Measurements from ENCODE around the gene PTPRD. TPM values are rescaled to one million over a fixed set of nuclear protein-coding genes. Genes with fewer than 3 reads are reported as not detected.

PTPRD gene
- total and polyA plus RNA-seq, 5 donors from 2014 or later, result 0.47 TPM; not detected in 4

- no peak overlapping the region for H3K4me3 Mint-ChIP-seq
- H3K27ac Mint-ChIP-seq, result no peak overlapping the region
- no peaks in the 10 kb centered on the region for H3K4me1 Mint-ChIP-seq
- H3K36me3 Mint-ChIP-seq, result no peaks in the 10 kb centered on the region
- H3K27me3 Mint-ChIP-seq, result no peaks in the 10 kb centered on the region
- ATAC-seq (ENCODE audit: low read depth in 2 of 2) (no peak), DNase-seq (no peak)
- H3K9me3 Mint-ChIP-seq, result peaks cover 0 to 16% (median 6%) of the 10 kb centered on the region in 7 donors
- Histone ChIP-seq H3K36me3 (ENCODE audit: control insufficient read depth, insufficient read depth, low read length) (no peaks in the 10 kb centered on the region), H3K27me3 (ENCODE audit: control insufficient read depth, insufficient read depth, low read length) (no peaks in the 10 kb centered on the region), H3K4me1 (ENCODE audit: control insufficient read depth, insufficient read depth, low read length, poor library complexity, severe bottlenecking) (no peaks in the 10 kb centered on the region), H3K4me3 (ENCODE audit: low read depth, low read length) (no peak overlapping the region), H3K27ac (ENCODE audit: insufficient read depth, low read length, poor library complexity, severe bottlenecking) (no peak overlapping the region), H3K9me3 (ENCODE audit: control insufficient read depth in 2 of 2, low read length in 2 of 2) (peaks cover 0 to 4% of the 10 kb centered on the region in 2 experiments)
Measured at GRCh38 chr9:10562581-10563343, 50.0 kb downstream of the PTPRD start.

DNA sequence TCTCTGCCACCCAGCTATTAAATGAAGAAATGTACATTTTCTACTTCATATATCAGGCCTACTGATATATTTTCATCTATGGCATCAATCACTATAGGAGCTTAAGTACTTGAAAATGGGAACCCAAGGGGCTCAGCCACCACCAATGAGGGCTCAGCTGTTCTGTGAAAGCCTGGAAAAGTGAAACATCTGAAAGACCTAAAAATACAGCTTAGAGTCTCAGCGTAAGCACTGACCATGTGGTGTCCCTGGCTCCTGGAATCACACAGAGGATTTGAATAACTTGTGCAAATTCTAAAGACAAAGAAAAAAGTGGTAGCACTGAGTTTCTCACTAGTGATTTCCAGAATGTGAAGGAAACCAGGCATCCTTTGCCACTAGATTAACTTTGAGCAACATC lies 64.5 kb downstream of the PTPRD start:
- Histone ChIP-seq H3K27ac (ENCODE audit: insufficient read depth, low read length, poor library complexity, severe bottlenecking) (no peak overlapping the region), H3K4me3 (ENCODE audit: low read depth, low read length) (no peak overlapping the region), H3K27me3 (ENCODE audit: control insufficient read depth, insufficient read depth, low read length) (no peaks in the 10 kb centered on the region), H3K36me3 (ENCODE audit: control insufficient read depth, insufficient read depth, low read length) (no peaks in the 10 kb centered on the region), H3K9me3 (ENCODE audit: control insufficient read depth in 2 of 2, low read length in 2 of 2) (peaks cover 3 to 5% of the 10 kb centered on the region in 2 experiments), H3K4me1 (ENCODE audit: control insufficient read depth, insufficient read depth, low read length, poor library complexity, severe bottlenecking) (no peaks in the 10 kb centered on the region)
- H3K4me3 Mint-ChIP-seq, result no peak overlapping the region
- no peaks in the 10 kb centered on the region for H3K27me3 Mint-ChIP-seq
- no peaks in the 10 kb centered on the region for H3K36me3 Mint-ChIP-seq
- no peak for DNase-seq
- no peak for ATAC-seq (ENCODE audit: low read depth in 2 of 2)
- no peaks in the 10 kb centered on the region for H3K4me1 Mint-ChIP-seq
- no peak overlapping the region for H3K27ac Mint-ChIP-seq
- H3K9me3 Mint-ChIP-seq, result peaks cover 0 to 27% (median 5%) of the 10 kb centered on the region in 7 donors

- ATAC-seq (ENCODE audit: low read depth in 2 of 2) (no peak), DNase-seq (no peak)
- no peaks in the 10 kb centered on the region for H3K27me3 Mint-ChIP-seq
- Histone ChIP-seq H3K9me3 (ENCODE audit: control insufficient read depth in 2 of 2, low read length in 2 of 2) (peaks cover 4 to 13% of the 10 kb centered on the region in 2 experiments), H3K36me3 (ENCODE audit: control insufficient read depth, insufficient read depth, low read length) (no peaks in the 10 kb centered on the region), H3K4me3 (ENCODE audit: low read depth, low read length) (no peak overlapping the region), H3K27ac (ENCODE audit: insufficient read depth, low read length, poor library complexity, severe bottlenecking) (no peak overlapping the region), H3K4me1 (ENCODE audit: control insufficient read depth, insufficient read depth, low read length, poor library complexity, severe bottlenecking) (no peaks in the 10 kb centered on the region), H3K27me3 (ENCODE audit: control insufficient read depth, insufficient read depth, low read length) (no peaks in the 10 kb centered on the region)
- H3K4me3 Mint-ChIP-seq, result no peak overlapping the region
- H3K4me1 Mint-ChIP-seq, result no peaks in the 10 kb centered on the region
- H3K27ac Mint-ChIP-seq, result no peak overlapping the region
- peaks cover 0 to 14% (median 3%) of the 10 kb centered on the region in 7 donors for H3K9me3 Mint-ChIP-seq
- no peaks in the 10 kb centered on the region for H3K36me3 Mint-ChIP-seq
Measured at GRCh38 chr9:10538073-10538472, 74.7 kb downstream of the PTPRD start.

DNA sequence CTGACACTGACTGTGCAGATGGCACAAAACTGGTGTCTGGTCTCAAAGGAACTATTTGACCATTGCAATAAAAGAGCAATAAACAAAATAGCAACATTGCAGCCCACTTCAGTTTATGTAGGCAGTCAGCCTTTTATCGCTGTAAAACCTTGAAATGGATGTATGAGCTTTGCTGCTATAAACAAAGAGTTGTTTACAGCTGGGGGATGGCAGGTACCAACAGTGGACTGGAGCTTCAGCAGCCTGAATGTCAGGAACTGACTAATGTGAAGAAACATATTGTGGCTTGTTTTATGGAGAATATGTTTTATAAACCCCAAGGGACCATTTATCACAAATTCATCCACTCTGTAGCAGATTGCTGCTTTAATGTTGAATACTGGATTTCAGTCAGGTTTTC lies 78.0 kb downstream of the PTPRD start:
- Histone ChIP-seq H3K36me3 (ENCODE audit: control insufficient read depth, insufficient read depth, low read length) (no peaks in the 10 kb centered on the region), H3K4me1 (ENCODE audit: control insufficient read depth, insufficient read depth, low read length, poor library complexity, severe bottlenecking) (no peaks in the 10 kb centered on the region), H3K27ac (ENCODE audit: insufficient read depth, low read length, poor library complexity, severe bottlenecking) (no peak overlapping the region), H3K9me3 (ENCODE audit: control insufficient read depth in 2 of 2, low read length in 2 of 2) (peaks cover 4 to 7% of the 10 kb centered on the region in 2 experiments), H3K4me3 (ENCODE audit: low read depth, low read length) (no peak overlapping the region), H3K27me3 (ENCODE audit: control insufficient read depth, insufficient read depth, low read length) (no peaks in the 10 kb centered on the region)
- H3K9me3 Mint-ChIP-seq, result peaks cover 0 to 13% (median 3%) of the 10 kb centered on the region in 7 donors
- ATAC-seq (ENCODE audit: low read depth in 2 of 2) (no peak), DNase-seq (no peak)
- no peaks in the 10 kb centered on the region for H3K27me3 Mint-ChIP-seq
- no peak overlapping the region for H3K27ac Mint-ChIP-seq
- no peaks in the 10 kb centered on the region for H3K36me3 Mint-ChIP-seq
- H3K4me1 Mint-ChIP-seq, result no peaks in the 10 kb centered on the region
- H3K4me3 Mint-ChIP-seq, result no peak overlapping the region

GRCh38 chr9:10525972-10526371 lies 86.8 kb downstream of the PTPRD start:
- H3K36me3 ChIP-seq (ENCODE audit: control insufficient read depth, insufficient read depth, low read length), result no peaks in the 10 kb centered on the region
- no peaks in the 10 kb centered on the region for H3K4me1 ChIP-seq (ENCODE audit: control insufficient read depth, insufficient read depth, low read length, poor library complexity, severe bottlenecking)
- DNase-seq (no peak), ATAC-seq (ENCODE audit: low read depth in 2 of 2) (no peak)
- no peaks in the 10 kb centered on the region for H3K27me3 Mint-ChIP-seq
- peaks cover 0 to 18% (median 5%) of the 10 kb centered on the region in 7 donors for H3K9me3 Mint-ChIP-seq
- H3K36me3 Mint-ChIP-seq, result no peaks in the 10 kb centered on the region
- no peaks in the 10 kb centered on the region for H3K27me3 ChIP-seq (ENCODE audit: control insufficient read depth, insufficient read depth, low read length)
- peaks cover 0 to 6% of the 10 kb centered on the region in 2 experiments for H3K9me3 ChIP-seq (ENCODE audit: control insufficient read depth in 2 of 2, low read length in 2 of 2)
- no peak overlapping the region for H3K4me3 ChIP-seq (ENCODE audit: low read depth, low read length)
- no peak overlapping the region for H3K4me3 Mint-ChIP-seq
- no peaks in the 10 kb centered on the region for H3K4me1 Mint-ChIP-seq
- no peak overlapping the region for H3K27ac ChIP-seq (ENCODE audit: insufficient read depth, low read length, poor library complexity, severe bottlenecking)
- H3K27ac Mint-ChIP-seq, result no peak overlapping the region

GRCh38 chr9:10523164-10523563 lies 89.6 kb downstream of the PTPRD start:
- peaks cover 0 to 6% of the 10 kb centered on the region in 2 experiments for H3K9me3 ChIP-seq (ENCODE audit: control insufficient read depth in 2 of 2, low read length in 2 of 2)
- no peak for DNase-seq
- Mint-ChIP-seq H3K4me1 (no peaks in the 10 kb centered on the region), H3K27me3 (no peaks in the 10 kb centered on the region), H3K36me3 (no peaks in the 10 kb centered on the region), H3K27ac (no peak overlapping the region), H3K4me3 (no peak overlapping the region), H3K9me3 (peaks cover 1 to 22% (median 8%) of the 10 kb centered on the region in 7 donors)
- no peaks in the 10 kb centered on the region for H3K4me1 ChIP-seq (ENCODE audit: control insufficient read depth, insufficient read depth, low read length, poor library complexity, severe bottlenecking)
- H3K36me3 ChIP-seq (ENCODE audit: control insufficient read depth, insufficient read depth, low read length), result no peaks in the 10 kb centered on the region
- ATAC-seq (ENCODE audit: low read depth in 2 of 2), result no peak
- H3K4me3 ChIP-seq (ENCODE audit: low read depth, low read length), result no peak overlapping the region
- H3K27me3 ChIP-seq (ENCODE audit: control insufficient read depth, insufficient read depth, low read length), result no peaks in the 10 kb centered on the region
- no peak overlapping the region for H3K27ac ChIP-seq (ENCODE audit: insufficient read depth, low read length, poor library complexity, severe bottlenecking)

DNA sequence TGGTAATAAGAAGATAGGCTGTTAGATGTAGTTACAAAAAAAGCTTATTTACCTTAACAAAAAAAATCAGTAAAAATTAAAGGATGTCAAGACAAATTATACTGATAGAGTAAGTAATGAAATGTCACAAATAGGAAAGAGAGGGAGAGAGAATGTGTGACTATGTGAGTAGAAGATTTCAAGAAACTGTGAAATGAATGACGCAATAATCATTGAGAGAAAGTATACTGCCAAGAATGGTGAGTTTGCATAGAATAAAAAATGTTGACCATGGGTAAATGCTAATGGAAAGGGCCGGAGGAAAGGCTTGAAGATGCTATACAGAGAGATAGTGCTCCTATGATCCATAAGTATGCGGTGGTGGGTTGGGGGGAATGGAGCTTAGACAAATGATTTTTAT lies 100.7 kb downstream of the PTPRD start:
- Histone ChIP-seq H3K4me3 (ENCODE audit: low read depth, low read length) (no peak overlapping the region), H3K27me3 (ENCODE audit: control insufficient read depth, insufficient read depth, low read length) (no peaks in the 10 kb centered on the region), H3K27ac (ENCODE audit: insufficient read depth, low read length, poor library complexity, severe bottlenecking) (no peak overlapping the region), H3K36me3 (ENCODE audit: control insufficient read depth, insufficient read depth, low read length) (no peaks in the 10 kb centered on the region), H3K9me3 (ENCODE audit: control insufficient read depth in 2 of 2, low read length in 2 of 2) (peaks cover 0 to 3% of the 10 kb centered on the region in 2 experiments), H3K4me1 (ENCODE audit: control insufficient read depth, insufficient read depth, low read length, poor library complexity, severe bottlenecking) (no peaks in the 10 kb centered on the region)
- Mint-ChIP-seq H3K9me3 (peaks cover 5 to 27% (median 8%) of the 10 kb centered on the region in 7 donors), H3K27me3 (no peaks in the 10 kb centered on the region), H3K4me1 (no peaks in the 10 kb centered on the region), H3K27ac (no peak overlapping the region), H3K36me3 (no peaks in the 10 kb centered on the region), H3K4me3 (no peak overlapping the region)
- ATAC-seq (ENCODE audit: low read depth in 2 of 2) (no peak), DNase-seq (no peak)

DNA sequence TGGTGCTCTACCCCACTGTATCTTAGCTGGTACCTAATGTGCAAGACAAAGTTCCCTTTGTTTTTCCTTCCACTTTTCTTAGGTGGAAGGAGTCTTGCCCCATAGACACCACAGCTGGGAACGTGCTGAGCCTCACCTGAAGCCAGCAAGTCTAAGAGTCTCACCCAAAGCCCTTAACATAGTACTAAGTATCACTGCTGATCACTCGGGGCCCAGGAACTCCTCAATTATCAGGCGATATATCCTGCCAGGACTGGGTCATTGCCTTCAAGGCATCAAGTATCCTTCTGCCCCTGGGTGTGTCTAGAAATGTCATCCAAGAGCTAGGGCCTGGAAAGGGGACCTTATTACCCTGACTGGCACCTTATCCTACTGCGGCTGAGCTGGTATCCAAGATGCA lies 123.9 kb downstream of the PTPRD start:
- no peaks in the 10 kb centered on the region for H3K4me1 ChIP-seq (ENCODE audit: control insufficient read depth, insufficient read depth, low read length, poor library complexity, severe bottlenecking)
- Mint-ChIP-seq H3K27ac (no peak overlapping the region), H3K9me3 (peaks cover 0 to 35% (median 11%) of the 10 kb centered on the region in 7 donors), H3K4me3 (no peak overlapping the region), H3K4me1 (no peaks in the 10 kb centered on the region), H3K36me3 (no peaks in the 10 kb centered on the region), H3K27me3 (no peaks in the 10 kb centered on the region)
- peaks cover 3 to 18% of the 10 kb centered on the region in 2 experiments for H3K9me3 ChIP-seq (ENCODE audit: control insufficient read depth in 2 of 2, low read length in 2 of 2)
- no peak for DNase-seq
- H3K27me3 ChIP-seq (ENCODE audit: control insufficient read depth, insufficient read depth, low read length), result no peaks in the 10 kb centered on the region
- no peak for ATAC-seq (ENCODE audit: low read depth in 2 of 2)
- no peak overlapping the region for H3K27ac ChIP-seq (ENCODE audit: insufficient read depth, low read length, poor library complexity, severe bottlenecking)
- H3K36me3 ChIP-seq (ENCODE audit: control insufficient read depth, insufficient read depth, low read length), result no peaks in the 10 kb centered on the region
- no peak overlapping the region for H3K4me3 ChIP-seq (ENCODE audit: low read depth, low read length)
